ENCODE data around the gene CNTNAP4.

CNTNAP4 gene

GRCh38 chr16:76276745-76277438 is at the start of gene CNTNAP4:
TSS of gene CNTNAP4 (plus strand) at chr16:76277401. CDS start at chr16:76277663, 262 bp downstream.
- Histone ChIP-seq H3K4me3 (ENCODE audit: low read depth, low read length) (peak within 1 kb of the TSS; percentile 40), H3K36me3 (ENCODE audit: control insufficient read depth, insufficient read depth, low read length) (no peaks in the 10 kb centered on the region), H3K27ac (ENCODE audit: low read depth, low read length) (no peak within 1 kb of the TSS), H3K27me3 (ENCODE audit: control insufficient read depth, insufficient read depth, low read length) (peaks cover 19% of the 10 kb centered on the region), H3K9ac (ENCODE audit: low read length) (no peak within 1 kb of the TSS), H3K4me1 (ENCODE audit: control insufficient read depth, insufficient read depth, low read length) (no peaks in the 10 kb centered on the region), H3K9me3 (ENCODE audit: control insufficient read depth, insufficient read depth, low read depth, low read length) (no peaks in the 10 kb centered on the region)

GRCh38 chr16:76228546-76229146 is 48.6 kb upstream of the CNTNAP4 start:
- no peak overlapping the region for H3K4me3 ChIP-seq (ENCODE audit: low read depth, low read length)
- H3K9me3 ChIP-seq (ENCODE audit: control insufficient read depth, insufficient read depth, low read depth, low read length), result no peaks in the 10 kb centered on the region
- H3K36me3 ChIP-seq (ENCODE audit: control insufficient read depth, insufficient read depth, low read length), result no peaks in the 10 kb centered on the region
- no peak overlapping the region for H3K9ac ChIP-seq (ENCODE audit: low read length)
- no peak overlapping the region for H3K27ac ChIP-seq (ENCODE audit: low read depth, low read length)
- H3K4me1 ChIP-seq (ENCODE audit: control insufficient read depth, insufficient read depth, low read length), result peaks cover 5% of the 10 kb centered on the region; the same call in 1 of the 2 replicates
- peaks cover 33% of the 10 kb centered on the region for H3K27me3 ChIP-seq (ENCODE audit: control insufficient read depth, insufficient read depth, low read length)

- Histone ChIP-seq H3K27ac (ENCODE audit: low read depth, low read length) (no peak overlapping the region), H3K9me3 (ENCODE audit: control insufficient read depth, insufficient read depth, low read depth, low read length) (no peaks in the 10 kb centered on the region), H3K27me3 (ENCODE audit: control insufficient read depth, insufficient read depth, low read length) (no peaks in the 10 kb centered on the region; the same call in 1 of the 2 replicates), H3K36me3 (ENCODE audit: control insufficient read depth, insufficient read depth, low read length) (no peaks in the 10 kb centered on the region), H3K9ac (ENCODE audit: low read length) (no peak overlapping the region), H3K4me3 (ENCODE audit: low read depth, low read length) (no peak overlapping the region), H3K4me1 (ENCODE audit: control insufficient read depth, insufficient read depth, low read length) (no peaks in the 10 kb centered on the region)
These were observed 44.5 kb upstream of the CNTNAP4 start for GRCh38 chr16:76232704-76233103.

- no peaks in the 10 kb centered on the region for H3K9me3 ChIP-seq (ENCODE audit: control insufficient read depth, insufficient read depth, low read depth, low read length)
- no peak overlapping the region for H3K4me3 ChIP-seq (ENCODE audit: low read depth, low read length)
- H3K4me1 ChIP-seq (ENCODE audit: control insufficient read depth, insufficient read depth, low read length), result no peaks in the 10 kb centered on the region
- H3K36me3 ChIP-seq (ENCODE audit: control insufficient read depth, insufficient read depth, low read length), result no peaks in the 10 kb centered on the region
- no peak overlapping the region for H3K9ac ChIP-seq (ENCODE audit: low read length)
- H3K27me3 ChIP-seq (ENCODE audit: control insufficient read depth, insufficient read depth, low read length), result no peaks in the 10 kb centered on the region
- no peak overlapping the region for H3K27ac ChIP-seq (ENCODE audit: low read depth, low read length)
These were observed 42.2 kb upstream of the CNTNAP4 start for GRCh38 chr16:76235025-76235424.

GRCh38 chr16:76235426-76235825 is 41.8 kb upstream of the CNTNAP4 start:
- no peak overlapping the region for H3K4me3 ChIP-seq (ENCODE audit: low read depth, low read length)
- H3K27ac ChIP-seq (ENCODE audit: low read depth, low read length), result no peak overlapping the region
- no peaks in the 10 kb centered on the region for H3K4me1 ChIP-seq (ENCODE audit: control insufficient read depth, insufficient read depth, low read length)
- H3K36me3 ChIP-seq (ENCODE audit: control insufficient read depth, insufficient read depth, low read length), result no peaks in the 10 kb centered on the region
- no peak overlapping the region for H3K9ac ChIP-seq (ENCODE audit: low read length)
- no peaks in the 10 kb centered on the region for H3K9me3 ChIP-seq (ENCODE audit: control insufficient read depth, insufficient read depth, low read depth, low read length)
- no peaks in the 10 kb centered on the region for H3K27me3 ChIP-seq (ENCODE audit: control insufficient read depth, insufficient read depth, low read length)

- Histone ChIP-seq H3K4me3 (ENCODE audit: low read depth, low read length) (no peak overlapping the region), H3K36me3 (ENCODE audit: control insufficient read depth, insufficient read depth, low read length) (no peaks in the 10 kb centered on the region), H3K9ac (ENCODE audit: low read length) (no peak overlapping the region), H3K27ac (ENCODE audit: low read depth, low read length) (no peak overlapping the region), H3K9me3 (ENCODE audit: control insufficient read depth, insufficient read depth, low read depth, low read length) (no peaks in the 10 kb centered on the region), H3K27me3 (ENCODE audit: control insufficient read depth, insufficient read depth, low read length) (no peaks in the 10 kb centered on the region), H3K4me1 (ENCODE audit: control insufficient read depth, insufficient read depth, low read length) (no peaks in the 10 kb centered on the region)
These were observed 39.7 kb upstream of the CNTNAP4 start for GRCh38 chr16:76237471-76237870.

GRCh38 chr16:76241755-76242154 is 35.4 kb upstream of the CNTNAP4 start:
- Histone ChIP-seq H3K4me3 (ENCODE audit: low read depth, low read length) (no peak overlapping the region), H3K4me1 (ENCODE audit: control insufficient read depth, insufficient read depth, low read length) (no peaks in the 10 kb centered on the region), H3K27me3 (ENCODE audit: control insufficient read depth, insufficient read depth, low read length) (no peaks in the 10 kb centered on the region), H3K27ac (ENCODE audit: low read depth, low read length) (no peak overlapping the region), H3K36me3 (ENCODE audit: control insufficient read depth, insufficient read depth, low read length) (no peaks in the 10 kb centered on the region), H3K9me3 (ENCODE audit: control insufficient read depth, insufficient read depth, low read depth, low read length) (no peaks in the 10 kb centered on the region), H3K9ac (ENCODE audit: low read length) (no peak overlapping the region)

GRCh38 chr16:76243620-76244019 is 33.6 kb upstream of the CNTNAP4 start:
- no peaks in the 10 kb centered on the region for H3K4me1 ChIP-seq (ENCODE audit: control insufficient read depth, insufficient read depth, low read length)
- no peaks in the 10 kb centered on the region for H3K36me3 ChIP-seq (ENCODE audit: control insufficient read depth, insufficient read depth, low read length)
- no peaks in the 10 kb centered on the region for H3K9me3 ChIP-seq (ENCODE audit: control insufficient read depth, insufficient read depth, low read depth, low read length)
- no peak overlapping the region for H3K9ac ChIP-seq (ENCODE audit: low read length)
- H3K27me3 ChIP-seq (ENCODE audit: control insufficient read depth, insufficient read depth, low read length), result no peaks in the 10 kb centered on the region
- no peak overlapping the region for H3K4me3 ChIP-seq (ENCODE audit: low read depth, low read length)
- no peak overlapping the region for H3K27ac ChIP-seq (ENCODE audit: low read depth, low read length)

- H3K4me3 ChIP-seq (ENCODE audit: low read depth, low read length), result no peak overlapping the region
- no peak overlapping the region for H3K9ac ChIP-seq (ENCODE audit: low read length)
- no peak overlapping the region for H3K27ac ChIP-seq (ENCODE audit: low read depth, low read length)
- H3K36me3 ChIP-seq (ENCODE audit: control insufficient read depth, insufficient read depth, low read length), result no peaks in the 10 kb centered on the region
- H3K27me3 ChIP-seq (ENCODE audit: control insufficient read depth, insufficient read depth, low read length), result no peaks in the 10 kb centered on the region
- H3K9me3 ChIP-seq (ENCODE audit: control insufficient read depth, insufficient read depth, low read depth, low read length), result no peaks in the 10 kb centered on the region
- H3K4me1 ChIP-seq (ENCODE audit: control insufficient read depth, insufficient read depth, low read length), result no peaks in the 10 kb centered on the region
These were observed 30.6 kb upstream of the CNTNAP4 start for GRCh38 chr16:76246587-76246986.

- no peaks in the 10 kb centered on the region for H3K36me3 ChIP-seq (ENCODE audit: control insufficient read depth, insufficient read depth, low read length)
- no peaks in the 10 kb centered on the region for H3K4me1 ChIP-seq (ENCODE audit: control insufficient read depth, insufficient read depth, low read length)
- no peak overlapping the region for H3K4me3 ChIP-seq (ENCODE audit: low read depth, low read length)
- no peaks in the 10 kb centered on the region for H3K9me3 ChIP-seq (ENCODE audit: control insufficient read depth, insufficient read depth, low read depth, low read length)
- no peak overlapping the region for H3K9ac ChIP-seq (ENCODE audit: low read length)
- no peaks in the 10 kb centered on the region for H3K27me3 ChIP-seq (ENCODE audit: control insufficient read depth, insufficient read depth, low read length)
- no peak overlapping the region for H3K27ac ChIP-seq (ENCODE audit: low read depth, low read length)
These were observed 11.7 kb upstream of the CNTNAP4 start for GRCh38 chr16:76265434-76266045.

- no peaks in the 10 kb centered on the region for H3K36me3 ChIP-seq (ENCODE audit: control insufficient read depth, insufficient read depth, low read length)
- no peak overlapping the region for H3K27ac ChIP-seq (ENCODE audit: low read depth, low read length)
- H3K9me3 ChIP-seq (ENCODE audit: control insufficient read depth, insufficient read depth, low read depth, low read length), result no peaks in the 10 kb centered on the region
- H3K9ac ChIP-seq (ENCODE audit: low read length), result no peak overlapping the region
- H3K4me1 ChIP-seq (ENCODE audit: control insufficient read depth, insufficient read depth, low read length), result no peaks in the 10 kb centered on the region
- H3K4me3 ChIP-seq (ENCODE audit: low read depth, low read length), result no peak overlapping the region
- H3K27me3 ChIP-seq (ENCODE audit: control insufficient read depth, insufficient read depth, low read length), result no peaks in the 10 kb centered on the region
These were observed 8.4 kb upstream of the CNTNAP4 start for GRCh38 chr16:76268824-76269223.

All from HUES6 (cell line).